Erythroblast (primary cell): ENCODE measurements around the gene CMTR1.

Experiments
- GATA1 ChIP-seq: IDR thresholded peaks from 2 replicates; pipeline ENCODE4 v1.6.1; 2011; ENCODE audit warnings: low read depth, mild to moderate bottlenecking, control low read depth, low read length, moderate library complexity
- POLR2A ChIP-seq: IDR thresholded peaks from 2 replicates; pipeline ENCODE4 v1.6.1; 2011; ENCODE audit warnings: mild to moderate bottlenecking, low read length

DNA sequence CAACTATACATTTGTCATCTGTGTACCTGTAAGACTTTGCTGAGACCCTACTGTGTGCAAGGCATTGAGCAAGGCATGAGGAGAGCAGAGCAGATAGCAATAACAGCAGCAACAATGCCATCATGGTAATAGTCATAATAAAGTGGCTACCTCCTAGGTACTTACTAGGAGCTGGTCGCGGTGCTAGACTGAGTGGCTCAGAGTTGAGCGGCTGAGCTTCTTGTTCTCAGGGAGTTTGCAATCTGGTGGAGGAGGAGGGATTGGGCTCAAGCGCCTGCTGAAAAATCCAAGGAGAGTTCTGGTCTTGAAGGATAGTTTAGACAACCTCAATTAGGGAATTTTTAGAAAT, 91.9 kb downstream of the CMTR1 start:
- TF ChIP-seq POLR2A (no peak), GATA1 (no peak)
